Measurements from ENCODE around the gene TBXT. TPM values are rescaled to one million over a fixed set of nuclear protein-coding genes. Genes with fewer than 3 reads are reported as not detected.
"Not testable (repeated sequence)": the region's sequence is repeated elsewhere in the genome, so short reads cannot be mapped to it uniquely, and the experiment has no call there.

The TBXT gene
- polyA plus RNA-seq, 1 donor from 2014 or later, result not detected

DNA sequence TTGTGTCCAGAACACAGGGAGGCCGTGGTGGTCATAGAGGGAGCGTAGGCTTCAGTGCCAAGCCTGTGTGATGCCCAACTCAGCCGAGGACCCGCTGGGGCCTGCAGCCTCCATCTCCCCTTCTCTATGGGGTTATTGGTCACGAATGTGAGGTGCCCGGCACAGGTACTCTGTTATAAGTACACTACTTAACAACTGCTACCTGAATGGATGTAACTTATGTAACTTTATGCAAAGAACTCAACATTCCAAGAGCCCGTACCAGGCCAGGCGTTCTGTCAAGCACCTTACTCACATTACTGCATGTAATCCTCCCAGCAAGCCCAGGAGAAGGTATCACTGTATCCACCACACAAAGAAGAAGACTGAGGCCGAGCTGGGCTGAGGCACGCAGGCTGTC lies 24.5 kb upstream of the TBXT start:
- H3K4me1 Mint-ChIP-seq, result peaks cover 0 to 5% (median 0%) of the 10 kb centered on the region in 3 donors
- H3K27me3 Mint-ChIP-seq, result no peaks in the 10 kb centered on the region
- peaks cover 0 to 4% (median 0%) of the 10 kb centered on the region in 3 donors for H3K9me3 Mint-ChIP-seq
- no peak overlapping the region for H3K27ac Mint-ChIP-seq
- H3K36me3 Mint-ChIP-seq, result no peaks in the 10 kb centered on the region
- H3K4me3 Mint-ChIP-seq, result no peak overlapping the region

DNA sequence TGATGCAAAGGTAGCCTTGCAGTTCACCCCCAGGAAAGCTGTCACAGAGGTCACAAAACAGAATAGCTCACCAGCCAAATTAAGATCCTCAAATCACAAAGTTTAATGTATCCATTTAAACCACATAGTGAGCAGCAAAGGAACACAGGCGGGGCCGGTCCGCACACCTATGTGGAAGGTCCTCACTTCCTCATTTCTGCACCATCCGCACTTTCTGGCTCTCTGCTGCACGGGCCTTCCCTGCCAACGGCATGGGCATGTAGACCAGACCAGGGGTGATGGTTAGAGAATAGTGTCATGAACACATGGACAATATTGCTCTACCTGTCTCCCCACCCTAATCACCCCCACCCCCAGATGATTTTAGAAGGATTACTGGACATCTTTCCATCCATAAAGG lies 12.1 kb upstream of the TBXT start:
- peaks cover 8% of the 10 kb centered on the region for H3K27me3 Mint-ChIP-seq
- no peak overlapping the region for H3K27ac Mint-ChIP-seq
- peaks cover 3% of the 10 kb centered on the region for H3K36me3 Mint-ChIP-seq
- H3K4me1 Mint-ChIP-seq, result peaks cover 0 to 4% (median 4%) of the 10 kb centered on the region in 3 donors
- H3K9me3 Mint-ChIP-seq, result no peaks in the 10 kb centered on the region
- H3K4me3 Mint-ChIP-seq, result no peak overlapping the region

DNA sequence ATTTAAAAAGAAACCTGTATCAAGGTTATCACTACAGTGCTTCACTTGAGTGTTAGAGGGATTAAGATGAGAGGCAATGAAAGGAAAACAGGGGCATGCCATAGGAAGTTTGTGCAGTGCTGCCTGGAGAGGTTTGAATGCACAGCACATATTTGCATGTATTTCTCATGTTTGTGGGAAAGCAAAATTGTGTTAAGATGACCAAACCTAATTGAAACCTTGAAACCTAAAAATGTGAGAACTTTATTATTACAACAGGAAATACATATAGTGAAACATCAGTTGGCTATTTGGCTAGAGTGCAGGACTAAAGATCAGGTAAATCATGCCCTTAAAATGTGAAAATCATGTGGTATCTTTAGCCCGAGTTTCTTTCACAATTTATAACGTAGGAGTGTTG lies 8.5 kb upstream of the TBXT start:
- Mint-ChIP-seq H3K27ac (no peak overlapping the region), H3K9me3 (no peaks in the 10 kb centered on the region), H3K36me3 (no peaks in the 10 kb centered on the region), H3K4me1 (peaks cover 0 to 4% (median 4%) of the 10 kb centered on the region in 3 donors), H3K4me3 (no peak overlapping the region), H3K27me3 (peaks cover 4% of the 10 kb centered on the region)

DNA sequence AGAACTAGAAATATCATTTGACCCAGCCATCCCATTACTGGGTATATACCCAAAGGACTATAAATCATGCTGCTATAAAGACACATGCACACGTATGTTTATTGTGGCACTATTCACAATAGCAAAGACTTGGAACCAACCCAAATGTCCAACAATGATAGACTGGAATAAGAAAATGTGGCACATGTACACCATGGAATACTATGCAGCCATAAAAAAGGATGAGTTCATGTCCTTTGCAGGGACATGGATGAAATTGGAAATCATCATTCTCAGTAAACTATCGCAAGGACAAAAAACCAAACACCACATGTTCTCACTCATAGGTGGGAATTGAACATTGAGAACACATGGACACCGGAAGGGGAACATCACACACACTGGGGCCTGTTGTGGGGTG lies 7.4 kb upstream of the TBXT start:
- not testable (repeated sequence) for H3K27ac Mint-ChIP-seq, H3K36me3 Mint-ChIP-seq, H3K9me3 Mint-ChIP-seq, H3K4me3 Mint-ChIP-seq, H3K27me3 Mint-ChIP-seq, H3K4me1 Mint-ChIP-seq

DNA sequence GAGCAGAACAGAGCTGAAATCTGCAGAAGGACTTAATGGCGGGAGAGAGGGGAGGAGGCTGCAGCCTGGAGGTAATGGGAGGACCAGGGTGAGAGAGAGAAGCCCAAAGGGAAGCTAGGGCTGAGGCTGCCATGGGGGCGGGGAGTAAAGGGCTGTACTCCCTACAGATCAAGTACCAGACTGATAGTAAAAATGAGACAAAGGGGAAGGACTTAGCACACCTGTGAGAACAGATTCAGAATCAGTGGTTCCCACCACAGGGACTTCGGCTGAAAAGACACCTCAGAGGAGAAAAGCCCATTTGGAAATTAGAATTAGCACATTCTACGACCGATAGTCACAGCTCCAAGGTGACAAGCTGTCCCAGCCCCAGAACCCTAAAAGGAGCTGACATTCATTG lies 6.4 kb upstream of the TBXT start:
- Mint-ChIP-seq H3K9me3 (no peaks in the 10 kb centered on the region), H3K4me1 (peaks cover 0 to 4% (median 4%) of the 10 kb centered on the region in 3 donors), H3K36me3 (peaks cover 2% of the 10 kb centered on the region), H3K27me3 (peaks cover 18% of the 10 kb centered on the region), H3K4me3 (no peak overlapping the region), H3K27ac (no peak overlapping the region)

DNA sequence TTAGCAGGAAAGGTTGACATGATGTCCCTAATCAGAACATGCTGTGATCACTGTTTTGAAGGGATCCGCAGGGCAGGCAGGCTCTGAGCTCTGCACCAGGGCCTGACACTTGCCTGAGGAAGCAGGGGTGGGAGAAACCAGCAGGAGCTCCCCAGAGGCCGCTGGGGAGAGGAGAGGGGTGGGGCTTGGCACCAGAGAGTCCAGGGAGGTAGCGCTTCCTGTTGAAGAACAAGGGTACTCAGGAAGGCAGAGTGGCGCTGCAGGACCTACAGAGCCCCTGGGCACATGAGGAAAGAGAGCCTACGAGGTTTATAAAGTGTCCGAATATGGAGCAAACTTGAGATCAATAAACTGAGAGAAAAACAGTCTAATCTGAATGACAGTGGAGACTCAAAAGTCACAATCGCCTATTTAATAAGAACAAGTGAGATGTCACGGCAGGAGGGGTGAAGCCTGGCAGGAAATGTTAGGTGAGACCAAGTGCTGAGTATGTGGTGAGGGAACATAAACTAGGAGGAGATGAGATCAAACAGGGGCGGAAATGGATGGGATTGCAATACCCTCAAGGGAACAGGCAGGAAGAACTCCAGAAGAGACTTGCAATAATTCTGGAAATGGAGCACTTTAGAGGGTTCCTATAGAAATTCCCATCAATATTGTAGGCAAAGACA lies 5.8 kb upstream of the TBXT start:
- H3K4me1 Mint-ChIP-seq, result peaks cover 3 to 6% (median 4%) of the 10 kb centered on the region in 3 donors
- H3K9me3 Mint-ChIP-seq, result no peaks in the 10 kb centered on the region
- H3K27ac Mint-ChIP-seq, result no peak overlapping the region
- peaks cover 2% of the 10 kb centered on the region for H3K36me3 Mint-ChIP-seq
- H3K27me3 Mint-ChIP-seq, result peaks cover 23% of the 10 kb centered on the region
- H3K4me3 Mint-ChIP-seq, result no peak overlapping the region

DNA sequence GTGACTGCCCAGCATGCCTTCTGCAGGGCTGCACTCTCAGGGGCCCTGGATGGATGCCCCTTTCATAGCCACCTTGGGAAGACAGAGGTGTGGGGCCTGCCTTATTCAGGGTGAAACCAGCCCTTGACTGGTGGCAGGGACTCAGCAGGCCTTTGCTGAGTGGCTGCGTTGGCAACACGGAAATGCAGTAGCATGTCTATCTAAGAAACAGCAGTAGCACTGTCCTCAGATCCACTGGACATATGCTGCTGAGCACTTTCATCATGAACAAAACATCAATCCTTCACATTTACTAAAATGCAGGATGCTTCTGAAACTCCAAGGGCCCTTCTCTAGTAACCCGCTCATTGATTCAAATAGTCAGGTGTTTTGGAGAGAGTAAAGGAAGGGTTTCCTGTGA lies 4.9 kb upstream of the TBXT start:
- Mint-ChIP-seq H3K36me3 (peaks cover 2% of the 10 kb centered on the region), H3K27me3 (peaks cover 26% of the 10 kb centered on the region), H3K4me1 (peaks cover 4 to 8% (median 5%) of the 10 kb centered on the region in 3 donors), H3K9me3 (no peaks in the 10 kb centered on the region), H3K4me3 (no peak overlapping the region), H3K27ac (no peak overlapping the region)

DNA sequence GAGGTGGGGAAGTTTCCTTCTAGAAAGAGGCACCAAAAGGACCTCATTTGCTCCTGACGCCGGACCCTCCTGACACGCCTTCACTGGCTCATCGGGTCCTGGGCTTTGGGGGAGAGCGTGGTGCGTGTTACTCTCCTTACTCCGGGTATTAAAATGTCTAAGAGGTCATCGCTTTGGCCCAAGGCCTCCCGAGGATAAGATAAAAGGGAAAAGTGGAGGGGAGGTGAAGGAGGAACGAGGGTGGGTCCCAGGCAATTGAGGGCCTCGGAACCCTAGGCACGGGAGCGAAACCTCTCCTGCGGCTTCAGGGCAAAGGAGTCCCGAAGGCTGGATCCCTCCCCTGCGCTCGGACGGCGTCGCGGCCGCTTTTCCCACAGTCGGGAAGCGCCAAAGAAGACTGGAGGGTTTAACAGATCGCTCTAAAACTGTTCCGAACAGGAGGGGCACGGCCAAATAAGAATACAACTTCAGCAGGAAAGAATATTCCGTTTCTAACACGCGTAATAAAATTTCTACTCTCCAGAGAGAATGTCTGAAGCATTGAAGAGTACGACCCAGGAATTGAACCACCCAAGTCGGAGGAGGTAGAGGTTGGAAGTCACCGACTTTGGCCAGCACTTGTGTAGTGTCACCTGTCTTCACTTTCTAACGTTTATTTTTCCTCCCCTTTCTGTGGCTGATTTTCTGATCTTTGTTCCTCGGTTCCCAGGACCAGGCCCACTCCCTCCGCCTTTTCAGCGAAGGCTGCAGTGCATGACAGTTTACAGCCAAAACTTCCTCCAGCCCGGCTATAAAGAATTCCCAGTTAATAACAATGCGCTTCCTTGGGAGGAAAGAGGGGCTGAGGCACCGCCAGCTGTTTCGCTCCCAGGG lies 2.1 kb upstream of the TBXT start:
- H3K27ac Mint-ChIP-seq, result peak overlapping the region in 1 of 3 donors; percentile 21
- peaks cover 4 to 13% (median 4%) of the 10 kb centered on the region in 3 donors for H3K4me1 Mint-ChIP-seq
- no peak overlapping the region for H3K4me3 Mint-ChIP-seq
- H3K36me3 Mint-ChIP-seq, result peaks cover 2% of the 10 kb centered on the region
- H3K9me3 Mint-ChIP-seq, result no peaks in the 10 kb centered on the region
- peaks cover 45% of the 10 kb centered on the region for H3K27me3 Mint-ChIP-seq

DNA sequence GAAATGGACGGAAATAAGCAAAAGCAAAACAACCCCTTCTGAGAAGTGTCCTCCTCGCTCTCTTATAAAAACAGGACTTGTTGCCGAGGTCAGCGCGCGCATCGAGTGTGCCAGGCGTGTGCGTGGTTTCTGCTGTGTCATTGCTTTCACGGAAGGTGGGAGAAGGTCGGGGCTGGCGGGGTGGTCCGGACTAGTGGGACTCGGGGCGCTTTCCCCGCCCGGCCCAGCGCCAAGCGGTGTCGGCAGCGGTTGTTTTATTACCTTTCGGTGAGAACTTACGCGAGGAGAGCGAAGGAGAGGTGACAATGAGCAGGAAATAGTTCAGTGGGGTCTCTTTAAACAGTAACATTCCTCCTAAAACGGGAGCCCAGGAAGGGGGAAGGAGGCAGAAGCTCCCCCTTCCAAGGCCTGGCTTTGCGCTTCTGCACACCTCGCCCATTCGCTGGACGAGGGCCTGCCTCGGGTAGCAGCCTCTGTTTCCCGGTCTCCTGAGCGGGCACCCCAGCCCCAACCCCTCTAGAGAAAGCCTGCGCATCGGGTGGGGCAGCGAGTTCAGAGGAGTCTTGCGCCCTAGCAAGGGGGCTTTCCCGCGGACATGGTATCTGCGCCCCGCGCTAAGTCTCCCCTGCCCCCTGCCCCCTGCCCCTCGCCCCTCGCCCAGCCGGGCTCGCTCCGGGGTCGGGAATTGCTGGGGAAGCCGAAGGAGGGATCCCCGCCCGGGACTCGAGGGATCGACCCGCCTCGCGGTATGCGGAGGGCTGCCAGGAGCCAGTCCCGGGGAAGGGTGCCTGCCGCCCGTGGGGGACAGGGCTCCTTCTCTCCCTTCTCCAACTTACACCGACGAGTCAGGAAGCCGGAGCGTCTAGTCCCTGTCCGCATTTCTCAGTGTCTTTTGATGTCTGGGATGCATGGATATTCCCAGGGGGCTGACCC lies 1.2 kb upstream of the TBXT start:
- H3K4me3 Mint-ChIP-seq, result peak overlapping the region; percentile 8 to 79 (median 60)
- no peaks in the 10 kb centered on the region for H3K9me3 Mint-ChIP-seq
- H3K27ac Mint-ChIP-seq, result peak overlapping the region in 1 of 3 donors; percentile 21
- H3K4me1 Mint-ChIP-seq, result peaks cover 4 to 13% (median 4%) of the 10 kb centered on the region in 3 donors
- peaks cover 52% of the 10 kb centered on the region for H3K27me3 Mint-ChIP-seq
- peaks cover 2% of the 10 kb centered on the region for H3K36me3 Mint-ChIP-seq

DNA sequence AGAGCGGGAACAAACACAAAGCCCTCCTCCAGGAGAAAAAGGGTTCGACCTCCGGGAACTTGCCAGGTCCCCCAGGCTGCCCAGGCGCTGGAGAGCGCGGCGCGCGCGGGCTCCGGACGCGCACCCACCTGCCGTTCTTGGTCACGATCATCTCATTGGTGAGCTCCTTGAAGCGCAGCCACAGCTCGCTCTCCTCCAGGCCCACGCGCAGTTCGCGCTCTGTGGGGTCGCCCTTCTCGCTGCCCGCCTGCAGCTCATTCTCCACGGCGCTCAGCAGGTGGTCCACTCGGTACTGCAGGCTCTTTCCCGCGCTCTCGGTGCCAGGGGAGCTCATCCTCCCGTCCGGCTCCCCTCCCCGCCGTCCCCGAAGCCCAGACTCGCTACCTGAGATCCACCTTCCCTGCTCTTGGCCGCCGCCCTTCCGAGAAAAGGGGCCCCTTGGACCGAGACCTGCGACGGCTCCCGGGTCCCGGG lies 356 bp downstream of the TBXT start:
- Mint-ChIP-seq H3K27ac (peak overlapping the region in 1 of 3 donors; percentile 73), H3K4me3 (peak overlapping the region in 2 of 4 donors; percentile 21 to 74)

DNA sequence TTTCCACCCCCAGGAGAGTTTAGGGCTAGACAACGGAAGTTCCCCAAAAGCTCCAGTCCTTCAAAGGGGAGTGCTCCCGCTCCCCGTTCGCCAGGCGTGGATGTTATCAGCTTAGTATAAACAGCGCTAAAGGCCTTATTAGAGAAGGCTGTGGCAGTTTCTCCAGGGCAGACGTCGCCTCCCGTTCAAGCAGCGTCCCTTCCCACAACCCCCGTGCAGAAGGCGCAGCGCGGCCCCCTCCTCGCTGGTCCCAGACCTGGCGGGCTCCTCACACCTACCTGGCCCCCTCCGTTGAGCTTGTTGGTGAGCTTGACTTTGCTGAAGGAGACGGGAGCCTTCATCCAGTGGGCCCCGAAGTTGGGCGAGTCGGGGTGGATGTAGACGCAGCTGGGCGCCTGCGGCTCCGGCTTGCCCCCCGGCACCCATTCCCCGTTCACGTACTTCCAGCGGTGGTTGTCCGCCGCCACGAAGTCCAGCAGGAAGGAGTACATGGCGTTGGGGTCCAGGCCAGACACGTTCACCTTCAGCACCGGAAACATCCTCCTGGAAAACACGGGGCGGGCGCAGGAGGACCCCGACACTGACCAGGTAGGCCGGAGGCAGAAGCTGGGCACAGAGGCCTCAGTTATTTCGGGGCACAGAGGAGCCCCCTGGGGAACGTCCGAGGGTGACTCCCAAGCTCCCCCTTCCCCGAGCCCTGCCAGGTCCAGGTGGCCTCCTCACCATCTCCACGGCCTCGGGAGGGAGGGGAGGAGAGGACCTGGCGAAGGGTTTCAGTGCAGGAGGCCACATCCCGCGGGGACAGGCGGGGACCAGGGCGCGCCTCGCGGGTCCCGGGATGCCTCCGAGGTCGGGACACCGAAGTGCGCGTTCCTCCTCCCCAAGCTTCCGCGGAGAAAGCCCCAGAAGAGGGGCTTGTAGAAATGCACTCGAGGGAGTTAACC lies 1.1 kb downstream of the TBXT start:
- Mint-ChIP-seq H3K9me3 (no peaks in the 10 kb centered on the region), H3K4me3 (peak overlapping the region in 1 of 4 donors; percentile 52), H3K36me3 (peaks cover 2% of the 10 kb centered on the region), H3K27ac (no peak overlapping the region), H3K4me1 (peaks cover 4 to 13% (median 5%) of the 10 kb centered on the region in 3 donors), H3K27me3 (peaks cover 57% of the 10 kb centered on the region)

More for the DNA sequence above, 356 bp downstream of the TBXT start:
- peaks cover 2% of the 10 kb centered on the region for H3K36me3 Mint-ChIP-seq
- H3K9me3 Mint-ChIP-seq, result no peaks in the 10 kb centered on the region
- H3K27me3 Mint-ChIP-seq, result peaks cover 57% of the 10 kb centered on the region
- peaks cover 4 to 13% (median 5%) of the 10 kb centered on the region in 3 donors for H3K4me1 Mint-ChIP-seq

DNA sequence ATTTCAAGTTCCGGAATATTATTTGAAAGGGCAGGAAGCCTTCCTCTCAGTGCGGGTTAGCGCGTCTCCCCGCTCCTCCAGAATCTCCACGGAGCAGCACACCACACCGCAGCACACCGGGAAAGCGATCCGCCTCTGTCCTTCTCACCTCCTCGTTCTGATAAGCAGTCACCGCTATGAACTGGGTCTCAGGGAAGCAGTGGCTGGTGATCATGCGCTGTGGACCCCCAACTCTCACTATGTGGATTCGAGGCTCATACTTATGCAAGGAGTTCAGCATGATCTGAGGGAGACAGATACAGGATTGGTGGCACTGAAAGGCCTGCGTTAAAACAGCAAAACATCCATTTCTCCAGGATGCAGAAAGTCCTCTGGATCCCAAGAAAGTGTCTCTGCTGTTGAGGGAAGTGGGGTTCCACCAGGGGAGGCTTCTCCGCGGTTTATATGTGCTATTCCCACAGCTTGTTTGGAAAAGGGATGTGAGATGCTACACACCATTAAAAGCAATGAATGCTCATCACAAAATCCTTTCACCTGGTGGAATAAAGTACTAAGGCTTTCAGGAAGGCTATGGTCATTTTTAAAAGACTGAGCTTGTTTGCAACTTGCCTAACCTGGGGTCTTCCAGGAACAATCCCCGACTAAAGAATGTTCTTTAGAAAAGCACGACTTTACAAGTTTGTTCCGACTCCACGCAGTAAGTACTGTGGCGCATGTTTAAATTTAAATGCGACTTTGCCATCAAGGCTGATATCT lies 1.9 kb downstream of the TBXT start:
- Mint-ChIP-seq H3K36me3 (peaks cover 3% of the 10 kb centered on the region), H3K27ac (no peak overlapping the region), H3K9me3 (no peaks in the 10 kb centered on the region), H3K4me1 (peaks cover 4 to 13% (median 5%) of the 10 kb centered on the region in 3 donors), H3K27me3 (peaks cover 59% of the 10 kb centered on the region), H3K4me3 (peak overlapping the region in 1 of 4 donors; percentile 7)

All from IgD-negative memory B cell (primary cell).